ENCODE data around the gene SPATA32.

DNA sequence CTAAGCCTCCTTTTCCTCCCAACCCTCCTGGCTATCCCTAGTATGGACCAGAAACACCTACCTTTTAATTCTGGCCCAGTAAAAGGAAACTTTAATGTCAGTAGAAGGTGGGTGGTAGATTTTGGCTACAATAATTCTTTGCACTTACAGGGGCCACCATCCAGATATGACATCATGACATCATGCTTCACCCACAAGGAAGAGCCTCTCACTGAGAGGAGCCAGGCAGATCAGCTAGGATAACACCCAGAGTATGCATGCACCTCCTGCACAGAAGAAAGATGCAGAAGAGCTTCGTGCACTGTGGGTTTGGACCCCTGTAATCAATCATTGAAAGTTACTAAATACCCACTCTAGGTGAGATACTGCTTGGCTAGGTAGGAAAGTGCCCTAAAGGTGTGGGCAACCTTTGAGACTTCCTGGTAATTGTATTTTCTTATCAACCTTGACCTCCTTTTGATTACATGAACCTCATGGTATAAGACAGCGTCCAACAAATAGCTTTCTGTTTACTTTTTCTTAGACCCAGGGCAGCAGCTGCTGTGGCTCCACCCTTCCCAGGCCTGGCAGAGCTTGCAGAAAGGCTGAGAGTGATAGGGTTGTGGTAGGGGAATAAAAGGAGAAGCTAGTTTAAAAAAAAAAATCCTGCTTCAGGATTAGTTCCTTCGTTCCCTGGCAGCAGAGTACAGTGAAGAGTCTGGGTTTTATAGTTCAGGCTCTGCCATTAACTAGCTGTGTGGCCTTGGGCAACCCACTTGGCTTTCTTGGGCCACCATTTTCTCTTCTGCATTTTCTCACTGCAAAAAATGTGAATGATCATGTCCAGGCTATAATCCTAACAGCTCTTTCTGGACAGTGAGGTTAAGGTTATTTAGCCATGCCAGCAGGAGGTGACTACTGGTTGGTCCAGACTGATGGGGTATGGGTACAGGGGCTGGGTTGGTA, 48.8 kb upstream of the SPATA32 start:
- TF ChIP-seq, protein P1, sequence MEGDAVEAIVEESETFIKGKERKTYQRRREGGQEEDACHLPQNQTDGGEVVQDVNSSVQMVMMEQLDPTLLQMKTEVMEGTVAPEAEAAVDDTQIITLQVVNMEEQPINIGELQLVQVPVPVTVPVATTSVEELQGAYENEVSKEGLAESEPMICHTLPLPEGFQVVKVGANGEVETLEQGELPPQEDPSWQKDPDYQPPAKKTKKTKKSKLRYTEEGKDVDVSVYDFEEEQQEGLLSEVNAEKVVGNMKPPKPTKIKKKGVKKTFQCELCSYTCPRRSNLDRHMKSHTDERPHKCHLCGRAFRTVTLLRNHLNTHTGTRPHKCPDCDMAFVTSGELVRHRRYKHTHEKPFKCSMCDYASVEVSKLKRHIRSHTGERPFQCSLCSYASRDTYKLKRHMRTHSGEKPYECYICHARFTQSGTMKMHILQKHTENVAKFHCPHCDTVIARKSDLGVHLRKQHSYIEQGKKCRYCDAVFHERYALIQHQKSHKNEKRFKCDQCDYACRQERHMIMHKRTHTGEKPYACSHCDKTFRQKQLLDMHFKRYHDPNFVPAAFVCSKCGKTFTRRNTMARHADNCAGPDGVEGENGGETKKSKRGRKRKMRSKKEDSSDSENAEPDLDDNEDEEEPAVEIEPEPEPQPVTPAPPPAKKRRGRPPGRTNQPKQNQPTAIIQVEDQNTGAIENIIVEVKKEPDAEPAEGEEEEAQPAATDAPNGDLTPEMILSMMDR (IDR thresholded peaks at IDR 0.05), result no peak
- TF ChIP-seq POLR2AphosphoS5 (IDR thresholded peaks at IDR 0.05) (no peak), POLR2A (IDR thresholded peaks at IDR 0.05) (no peak), EP300 (IDR thresholded peaks at IDR 0.05) (no peak)

Data from sigmoid colon (tissue), 4 donors.